NB4 (cell line): ENCODE measurements around the gene DERL2.
"Not testable (repeated sequence)": the region's sequence is repeated elsewhere in the genome, so short reads cannot be mapped to it uniquely, and the experiment has no call there.

Experiments used
- DNase-seq: peaks from one replicate; pipeline ENCODE4 v3.0.0; 2010; ENCODE audit warnings: low read depth
- H3K4me3 ChIP-seq: one replicate; pipeline ENCODE4 v1.5.1; 2011; ENCODE audit warnings: mild to moderate bottlenecking, low read depth, low read length, moderate library complexity
- CTCF ChIP-seq: IDR thresholded peaks from one replicate; pipeline ENCODE4 v1.5.1; 2012; ENCODE audit warnings: low read depth, low read length
- MAX ChIP-seq: IDR thresholded peaks from 2 replicates; pipeline ENCODE4 v1.6.1; 2011; ENCODE audit warnings: low read depth, low read length
- MYC ChIP-seq: IDR thresholded peaks from 2 replicates; pipeline ENCODE4 v1.6.1; 2011; ENCODE audit warnings: low read depth, low read length
- POLR2A ChIP-seq: IDR thresholded peaks from 2 replicates; pipeline ENCODE4 v1.6.1; 2011; ENCODE audit warnings: mild to moderate bottlenecking; ENCODE audit not compliant: insufficient read length; ENCODE audit errors: extremely low read depth

The DERL2 gene

GRCh38 chr17:5438716-5439445, 47.1 kb downstream of the DERL2 start, which contains the start of gene C1QBP:
TSS of gene C1QBP (minus strand) at chr17:5439155. CDS start at chr17:5439073, 82 bp downstream.
- peak; percentile 74 for TF ChIP-seq CTCF
- TF ChIP-seq MYC = peak; percentile 91
- TF ChIP-seq MAX = peak; percentile 90
- peak; percentile 61 for TF ChIP-seq POLR2A
- DNase-seq = peak; percentile 91
- peak within 1 kb of the TSS; percentile 98 for H3K4me3 ChIP-seq

GRCh38 chr17:5437721-5438317, 48.2 kb downstream of the DERL2 start:
- peak overlapping the region; percentile 98 for H3K4me3 ChIP-seq
- no peak for TF ChIP-seq CTCF
- TF ChIP-seq MYC = no peak
- TF ChIP-seq POLR2A = no peak
- no peak for TF ChIP-seq MAX
- no peak for DNase-seq

- peak overlapping the region; percentile 98 for H3K4me3 ChIP-seq
- DNase-seq = not testable (repeated sequence)
These were observed 50.1 kb downstream of the DERL2 start for GRCh38 chr17:5435781-5436315.

GRCh38 chr17:5434984-5435383, 51.0 kb downstream of the DERL2 start:
- DNase-seq = no peak
- no peak for TF ChIP-seq CTCF
- no peak for TF ChIP-seq MYC
- TF ChIP-seq MAX = no peak
- TF ChIP-seq POLR2A = no peak
- no peak overlapping the region for H3K4me3 ChIP-seq

- no peak for DNase-seq
- TF ChIP-seq CTCF (no peak), POLR2A (no peak), MAX (no peak), MYC (no peak)
- no peak overlapping the region for H3K4me3 ChIP-seq
These were observed 53.9 kb downstream of the DERL2 start for GRCh38 chr17:5431949-5432556.

- not testable (repeated sequence) for H3K4me3 ChIP-seq, DNase-seq
- TF ChIP-seq CTCF = peak; percentile 17
These were observed 54.7 kb downstream of the DERL2 start for GRCh38 chr17:5431234-5431633.
